ENCODE data around the gene MANEA. TPM values are rescaled to one million over a fixed set of nuclear protein-coding genes. Genes with fewer than 3 reads are reported as not detected.
"Not testable (repeated sequence)": the region's sequence is repeated elsewhere in the genome, so short reads cannot be mapped to it uniquely, and the experiment has no call there.

MANEA gene
- total RNA-seq, 1 donor from 2014 or later, result 9.8 TPM

DNA sequence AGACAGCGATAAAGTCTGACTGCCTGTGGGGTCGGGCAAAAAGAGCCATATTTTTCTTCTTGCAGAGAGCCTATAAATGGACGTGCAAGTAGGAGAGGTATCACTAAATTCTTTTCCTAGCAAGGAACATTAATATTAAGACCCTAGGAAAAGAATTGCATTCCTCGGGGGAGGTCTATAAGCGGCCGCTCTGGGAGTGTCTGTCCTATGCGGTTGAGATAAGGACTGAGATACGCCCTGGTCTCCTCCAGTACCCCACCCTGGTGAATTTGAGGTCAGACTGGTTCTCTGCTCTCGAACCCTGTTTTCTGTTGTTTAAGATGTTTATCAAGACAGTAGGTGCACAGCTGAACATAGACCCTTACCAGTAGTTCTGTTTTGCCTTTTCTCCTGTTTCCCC, 6.9 kb downstream of the MANEA start:
- not testable (repeated sequence) for DNase-seq (ENCODE audit: low read depth, low spot score)

DNA sequence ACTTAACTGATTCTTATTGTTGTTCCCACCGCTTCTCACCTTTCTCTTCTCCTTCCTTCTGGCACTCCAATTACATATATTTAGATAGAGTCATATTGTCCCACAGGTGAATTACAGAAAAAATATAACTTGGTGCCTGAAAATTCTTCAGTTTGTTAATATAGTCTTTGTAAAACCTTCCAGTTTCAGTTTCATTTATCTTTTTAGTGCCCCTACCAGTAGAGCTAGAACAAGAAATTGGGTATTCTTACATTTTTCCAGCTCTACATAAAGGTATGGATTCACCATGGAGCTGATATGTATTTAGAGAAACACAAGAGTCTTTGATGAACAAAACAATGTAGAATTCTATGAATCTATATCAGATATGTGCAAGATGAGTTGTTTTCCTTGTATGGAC, 10.7 kb downstream of the MANEA start:
- no peak for DNase-seq (ENCODE audit: low read depth, low spot score)

DNA sequence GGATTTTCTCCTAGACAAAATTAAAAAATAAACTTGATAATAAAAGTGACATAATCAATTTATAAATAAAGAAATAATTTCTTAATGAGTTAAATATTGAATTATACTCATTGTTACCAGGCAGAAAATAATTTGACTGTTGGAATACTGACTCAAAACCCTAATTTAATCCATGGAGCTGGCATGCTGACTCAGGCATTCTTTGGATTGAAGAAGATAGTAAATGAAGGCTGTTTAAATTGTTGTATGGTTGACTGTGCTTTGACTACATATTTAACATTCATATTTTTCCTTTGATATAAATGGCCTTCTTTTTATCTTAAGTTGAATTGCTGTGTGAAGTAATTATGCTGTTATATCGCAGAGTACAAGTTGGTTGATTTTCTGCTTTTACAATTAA, 11.7 kb downstream of the MANEA start:
- no peak for DNase-seq (ENCODE audit: low read depth, low spot score)

DNA sequence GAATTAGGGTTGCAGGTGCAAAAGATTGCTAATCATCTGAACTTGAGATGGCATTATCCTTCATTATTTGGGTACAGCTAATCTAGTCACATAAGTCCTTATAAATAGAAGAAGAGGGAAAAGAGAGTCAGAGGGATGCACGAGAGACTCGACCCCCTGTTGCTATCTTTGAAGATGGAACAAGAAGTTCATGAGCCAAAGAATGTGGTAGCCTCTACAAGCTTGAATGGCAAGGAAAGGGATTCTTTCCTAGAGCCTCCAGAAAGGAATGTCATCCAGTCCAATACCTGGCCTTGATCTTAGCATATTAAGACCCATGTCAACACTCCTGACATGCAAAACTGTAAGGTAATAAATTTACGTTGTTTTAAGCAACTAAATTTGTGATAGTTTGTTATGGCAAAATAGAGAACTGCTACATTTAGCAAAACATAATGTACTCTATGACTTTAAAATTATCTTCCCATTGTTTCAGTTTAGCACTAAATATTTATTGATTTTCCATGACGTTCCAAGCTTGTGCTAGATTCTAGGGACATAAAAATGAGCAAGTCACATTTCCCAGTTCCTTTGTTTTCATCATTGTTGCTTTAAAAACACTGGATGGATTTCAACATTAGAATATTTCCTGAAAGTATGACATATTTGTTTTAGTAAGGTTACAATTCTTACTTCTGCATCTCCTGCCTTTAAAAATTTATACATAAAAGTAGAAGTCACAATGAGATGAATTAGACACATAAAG, 12.7 kb downstream of the MANEA start:
- no peak for DNase-seq (ENCODE audit: low read depth, low spot score)

- no peak for DNase-seq (ENCODE audit: low read depth, low spot score)
These were observed 15.7 kb downstream of the MANEA start for GRCh38 chr6:95593025-95593424.

GRCh38 chr6:95596021-95596420, 18.7 kb downstream of the MANEA start:
- no peak for DNase-seq (ENCODE audit: low read depth, low spot score)

DNA sequence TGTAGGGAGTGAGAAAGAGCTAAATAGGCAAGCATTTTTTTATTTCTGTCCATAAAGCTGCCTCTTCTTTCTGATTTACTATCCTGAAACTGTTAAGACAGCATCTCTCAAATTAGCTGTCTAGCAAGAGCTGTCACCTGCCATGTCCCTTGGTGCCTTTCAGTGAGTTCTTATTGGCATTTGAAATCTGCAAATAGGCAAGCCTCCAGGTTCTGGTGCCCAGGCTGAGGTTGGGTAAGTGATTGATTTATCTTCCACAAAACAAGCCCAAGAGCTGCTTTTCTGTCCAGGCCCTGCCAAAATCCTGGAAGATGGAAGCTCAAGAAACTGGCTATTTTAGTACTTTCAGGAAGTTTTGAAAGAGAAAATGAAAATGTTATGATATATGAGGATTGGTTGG, 22.4 kb downstream of the MANEA start:
- no peak for DNase-seq (ENCODE audit: low read depth, low spot score)

- peak; percentile 36 for DNase-seq (ENCODE audit: low read depth, low spot score)
These were observed 23.8 kb downstream of the MANEA start for GRCh38 chr6:95601133-95601532.

DNA sequence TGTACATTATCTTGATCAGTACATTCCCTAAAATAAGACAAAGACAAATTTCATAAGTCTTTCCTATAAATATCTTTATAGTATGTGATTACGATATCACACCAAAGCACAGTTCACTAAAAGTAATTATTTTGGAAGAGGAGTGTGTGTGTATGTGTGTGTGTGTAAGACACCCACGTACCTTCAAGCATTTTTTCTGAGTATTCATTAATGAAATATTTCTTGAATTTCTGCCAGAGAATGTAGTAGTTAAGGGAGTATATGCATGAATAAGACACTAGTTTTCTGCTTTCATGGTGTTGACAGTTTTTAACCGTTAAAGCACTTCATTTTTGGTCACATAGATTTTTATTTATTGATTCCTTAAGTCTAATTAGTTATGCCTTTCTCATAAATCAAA, 36.8 kb downstream of the MANEA start:
- no peak for DNase-seq (ENCODE audit: low read depth, low spot score)

GRCh38 chr6:95629551-95629950, 52.2 kb downstream of the MANEA start:
- no peak for DNase-seq (ENCODE audit: low read depth, low spot score)

GRCh38 chr6:95636552-95637431, 59.5 kb downstream of the MANEA start:
- no peak for DNase-seq (ENCODE audit: low read depth, low spot score)

DNA sequence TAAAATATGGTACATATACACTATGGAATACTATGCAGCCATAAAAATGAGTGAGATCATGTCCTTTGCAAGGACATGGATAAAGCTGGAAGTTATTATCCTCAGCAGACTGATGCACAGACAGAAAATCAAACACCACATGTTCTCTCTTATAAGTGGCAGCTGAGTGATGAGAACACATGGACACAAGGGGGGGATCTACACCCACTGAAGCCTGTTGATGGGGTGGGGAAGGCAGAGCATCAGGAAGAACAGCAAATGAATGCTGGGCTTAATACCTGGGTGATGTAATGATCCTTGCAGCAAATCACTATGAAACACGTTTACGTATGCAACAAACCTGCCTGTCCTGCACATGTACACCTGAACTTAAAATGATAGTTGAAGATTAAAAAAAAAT, 71.3 kb downstream of the MANEA start:
- no peak for DNase-seq (ENCODE audit: low read depth, low spot score)

- DNase-seq (ENCODE audit: low read depth, low spot score), result no peak
These were observed 72.1 kb downstream of the MANEA start for GRCh38 chr6:95649451-95649850.

- no peak for DNase-seq (ENCODE audit: low read depth, low spot score)
These were observed 76.8 kb downstream of the MANEA start for GRCh38 chr6:95654176-95654575.

- DNase-seq (ENCODE audit: low read depth, low spot score), result no peak
These were observed 81.6 kb downstream of the MANEA start for GRCh38 chr6:95658886-95659285.
